HL-60 (cell line): ENCODE data around the gene MYNN.

ENCODE experiments used
- DNase-seq, 2 experiments: peaks; one replicate each; pipeline ENCODE4 v3.0.0-alpha.2; 2010 to 2020; ENCODE audit warnings: low read depth in 1 of 2, low spot score in 1 of 2
- H3K27ac ChIP-seq: fragments of 250-450 bp; sonication (Bioruptor Pico); replicated peaks from 2 replicates; pipeline ENCODE4 v1.5.1; 2020; ENCODE audit warnings: mild to moderate bottlenecking, moderate library complexity
- H3K27me3 ChIP-seq: fragments of 250-450 bp; sonication (Bioruptor Pico); 2 replicates; pipeline ENCODE4 v1.5.1; 2021; ENCODE audit warnings: mild to moderate bottlenecking, moderate library complexity; ENCODE audit not compliant: insufficient read depth, poor library complexity, severe bottlenecking
- H3K4me3 ChIP-seq: replicated peaks from 2 replicates; pipeline ENCODE4 v1.5.1; 2011; ENCODE audit warnings: mild to moderate bottlenecking, control low read depth, low read length; ENCODE audit not compliant: insufficient read depth
- GABPA ChIP-seq: IDR thresholded peaks from 2 replicates; pipeline ENCODE4 v1.6.1; 2012; ENCODE audit warnings: low read depth
- POLR2AphosphoS5 ChIP-seq: IDR thresholded peaks from 2 replicates; pipeline ENCODE4 v1.6.1; 2012; ENCODE audit warnings: low read depth
- REST ChIP-seq: IDR thresholded peaks from 2 replicates; pipeline ENCODE4 v1.6.1; 2012; ENCODE audit warnings: low read depth; ENCODE audit not compliant: insufficient replicate concordance
- SPI1 ChIP-seq: IDR thresholded peaks from 2 replicates; pipeline ENCODE4 v1.6.1; 2012; ENCODE audit warnings: low read depth, mild to moderate bottlenecking, borderline replicate concordance
- TF ChIP-seq, protein P1 (sequence below): IDR thresholded peaks from one replicate; pipeline ENCODE4 v1.5.1; 2011; ENCODE audit warnings: low read length, control low read depth, inconsistent platforms; ENCODE audit not compliant: insufficient read depth

The MYNN gene

GRCh38 chr3:169772305-169772896 lies 795 bp upstream of the MYNN start:
- no peak for TF ChIP-seq REST
- no peak for TF ChIP-seq SPI1
- TF ChIP-seq POLR2AphosphoS5, result no peak
- TF ChIP-seq, protein P1, sequence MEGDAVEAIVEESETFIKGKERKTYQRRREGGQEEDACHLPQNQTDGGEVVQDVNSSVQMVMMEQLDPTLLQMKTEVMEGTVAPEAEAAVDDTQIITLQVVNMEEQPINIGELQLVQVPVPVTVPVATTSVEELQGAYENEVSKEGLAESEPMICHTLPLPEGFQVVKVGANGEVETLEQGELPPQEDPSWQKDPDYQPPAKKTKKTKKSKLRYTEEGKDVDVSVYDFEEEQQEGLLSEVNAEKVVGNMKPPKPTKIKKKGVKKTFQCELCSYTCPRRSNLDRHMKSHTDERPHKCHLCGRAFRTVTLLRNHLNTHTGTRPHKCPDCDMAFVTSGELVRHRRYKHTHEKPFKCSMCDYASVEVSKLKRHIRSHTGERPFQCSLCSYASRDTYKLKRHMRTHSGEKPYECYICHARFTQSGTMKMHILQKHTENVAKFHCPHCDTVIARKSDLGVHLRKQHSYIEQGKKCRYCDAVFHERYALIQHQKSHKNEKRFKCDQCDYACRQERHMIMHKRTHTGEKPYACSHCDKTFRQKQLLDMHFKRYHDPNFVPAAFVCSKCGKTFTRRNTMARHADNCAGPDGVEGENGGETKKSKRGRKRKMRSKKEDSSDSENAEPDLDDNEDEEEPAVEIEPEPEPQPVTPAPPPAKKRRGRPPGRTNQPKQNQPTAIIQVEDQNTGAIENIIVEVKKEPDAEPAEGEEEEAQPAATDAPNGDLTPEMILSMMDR, result no peak
- no peak for TF ChIP-seq GABPA
- Histone ChIP-seq H3K27me3 (no peaks in the 10 kb centered on the region), H3K4me3 (peak overlapping the region; percentile 59), H3K27ac (peak overlapping the region; percentile 91)
- peak; percentile 47 to 71 for DNase-seq

DNA sequence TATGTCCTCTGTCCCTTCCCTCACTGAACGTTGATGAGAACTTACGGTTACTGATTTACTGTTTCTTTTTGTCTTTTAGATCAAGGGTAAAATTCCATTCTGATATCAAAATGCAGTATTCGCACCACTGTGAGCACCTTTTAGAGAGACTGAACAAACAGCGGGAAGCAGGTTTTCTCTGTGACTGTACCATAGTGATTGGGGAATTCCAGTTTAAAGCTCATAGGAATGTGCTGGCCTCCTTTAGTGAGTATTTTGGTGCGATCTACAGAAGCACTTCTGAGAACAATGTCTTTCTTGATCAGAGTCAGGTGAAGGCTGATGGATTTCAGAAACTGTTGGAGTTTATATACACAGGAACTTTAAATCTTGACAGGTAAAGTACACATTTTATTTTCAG lies 990 bp downstream of the MYNN start:
- Histone ChIP-seq H3K4me3 (peak overlapping the region; percentile 59), H3K27me3 (no peaks in the 10 kb centered on the region), H3K27ac (no peak overlapping the region)
- TF ChIP-seq GABPA (no peak), POLR2AphosphoS5 (no peak), REST (no peak), SPI1 (no peak)
- TF ChIP-seq, protein P1, result no peak
- no peak for DNase-seq

DNA sequence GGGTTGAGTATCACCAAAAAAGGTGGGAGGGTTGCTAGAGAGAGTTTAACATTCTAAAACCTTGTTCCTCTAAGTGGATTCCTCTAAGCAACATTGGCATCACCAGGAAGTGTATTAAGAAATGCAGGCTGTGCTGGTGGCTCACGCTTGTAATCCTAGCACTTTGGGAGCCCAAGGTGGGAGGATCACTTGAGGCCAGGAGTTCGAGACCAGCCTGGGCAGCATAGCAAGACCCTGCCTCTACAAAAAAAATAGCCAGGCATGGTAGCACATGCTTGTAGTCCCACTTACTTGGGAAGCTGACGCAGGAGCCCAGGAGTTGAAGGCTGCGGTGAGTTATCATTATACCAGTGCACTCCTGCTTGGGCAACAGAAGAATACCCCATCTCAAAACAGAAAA lies 4.6 kb downstream of the MYNN start:
- no peak overlapping the region for H3K4me3 ChIP-seq
- TF ChIP-seq, protein P1, result no peak
- no peak for TF ChIP-seq GABPA
- no peak for TF ChIP-seq POLR2AphosphoS5
- no peak for TF ChIP-seq REST
- no peak for TF ChIP-seq SPI1
- H3K27me3 ChIP-seq, result no peaks in the 10 kb centered on the region
- H3K27ac ChIP-seq, result no peak overlapping the region
- DNase-seq, result no peak
